ENCODE measurements around the gene ASB6.

ASB6 gene

DNA sequence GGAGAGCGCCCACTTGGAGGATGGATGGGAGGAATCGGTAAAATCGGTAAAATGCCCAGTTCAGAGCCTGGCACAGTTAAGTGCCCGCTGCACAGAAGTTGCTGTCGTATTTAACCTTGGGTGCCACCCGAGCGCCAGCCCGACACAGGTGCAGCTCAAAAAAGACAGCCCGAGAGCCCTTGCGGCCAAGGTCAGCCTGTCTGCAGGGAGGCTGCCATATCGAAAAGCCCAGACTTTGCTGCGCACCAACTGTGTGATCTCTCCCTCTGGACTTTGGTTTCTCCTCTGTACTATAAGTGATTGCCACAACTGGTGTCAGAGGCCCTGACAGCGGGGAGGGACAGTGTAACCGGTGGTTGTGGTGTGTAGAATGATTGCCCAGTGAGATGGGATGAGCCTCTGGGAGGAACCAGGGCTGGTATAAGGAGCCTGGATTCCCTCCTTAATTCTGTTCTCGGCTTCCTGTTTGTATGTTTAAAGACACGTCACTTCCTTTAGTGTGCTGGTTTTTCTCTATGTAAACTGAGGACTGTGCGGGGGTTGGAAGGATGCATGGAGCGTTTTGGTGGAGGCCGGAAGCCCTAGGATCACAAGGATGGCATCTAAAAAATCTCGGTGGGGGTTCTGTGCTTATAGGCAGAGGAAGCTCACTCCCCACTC lies 15.2 kb downstream of the ASB6 start:
- Histone ChIP-seq H3K4me3 (ENCODE audit: low read length, poor library complexity, severe bottlenecking) (peak overlapping the region; percentile 93), H3K9ac (ENCODE audit: low read depth, low read length, poor library complexity, severe bottlenecking) (peak overlapping the region; percentile 81), H2AFZ (ENCODE audit: low read length) (0 out of 2 replicates have a peak overlapping the region, but pooled peaks have one; percentile 27), H3K9me3 (ENCODE audit: insufficient read depth, low read depth, low read length) (no peaks in the 10 kb centered on the region), H3K4me1 (ENCODE audit: insufficient read depth, low read length, poor library complexity, severe bottlenecking) (peaks cover 29% of the 10 kb centered on the region), H3K79me2 (ENCODE audit: insufficient read depth, low read length) (peaks cover 58% of the 10 kb centered on the region), H3K9me2 (replicated peaks; ENCODE audit: low read depth, low read length) (no peaks in the 10 kb centered on the region), H4K20me1 (ENCODE audit: insufficient read depth, low read length, poor library complexity, severe bottlenecking) (peaks cover 26% of the 10 kb centered on the region), H3K27me3 (ENCODE audit: insufficient read depth, low read length, poor library complexity, severe bottlenecking) (no peaks in the 10 kb centered on the region), H3K36me3 (ENCODE audit: insufficient read depth, low read length) (no peaks in the 10 kb centered on the region), H3K4me2 (ENCODE audit: low read depth, low read length, poor library complexity, severe bottlenecking) (peak overlapping the region; percentile 95), H3F3A (ENCODE audit: low read depth) (no peaks in the 10 kb centered on the region)
- TF ChIP-seq CTCF (conservative IDR thresholded peaks at IDR 0.05; ENCODE audit: low read length) (no peak), EZH2phosphoT487 (IDR thresholded peaks at IDR 0.05; ENCODE audit: borderline replicate concordance) (no peak)

DNA sequence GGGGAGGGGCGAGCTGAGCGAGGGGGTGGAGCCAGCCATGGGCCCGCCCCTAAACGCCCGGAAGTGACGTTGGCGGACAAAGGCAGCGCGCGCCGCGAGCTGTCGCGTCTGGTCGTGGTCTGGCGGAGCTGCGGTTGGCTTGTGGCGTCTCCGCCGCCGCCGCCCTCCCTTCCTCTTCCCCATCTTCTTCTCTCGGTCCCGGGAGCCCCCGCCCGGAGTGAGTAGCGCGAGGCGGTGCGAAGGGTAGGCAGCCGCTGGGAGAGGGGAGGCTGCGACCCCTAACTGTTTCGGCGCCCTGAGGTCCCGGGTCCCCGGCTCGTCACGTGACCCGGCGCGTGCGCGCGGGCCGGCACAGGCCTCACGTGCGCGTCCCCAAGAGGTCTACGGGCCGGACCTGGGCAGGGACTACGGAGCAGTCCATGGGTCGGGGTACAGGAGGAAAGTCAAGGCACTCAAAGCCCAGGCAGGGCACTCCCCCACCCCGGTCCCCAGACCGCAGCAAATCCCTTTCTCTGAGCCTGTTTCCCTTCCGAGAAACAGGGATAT lies 15.8 kb downstream of the ASB6 start, which contains the start of gene NTMT1:
Gene NTMT1 (plus strand): TSS at position 85 of the 546 bp plus-strand sequence. CDS start 6,541 bp downstream, outside the sequence.
- no peaks in the 10 kb centered on the region for H3F3A ChIP-seq (ENCODE audit: low read depth)
- H3K36me3 ChIP-seq (ENCODE audit: insufficient read depth, low read length): no peaks in the 10 kb centered on the region
- no peaks in the 10 kb centered on the region for H3K27me3 ChIP-seq (ENCODE audit: insufficient read depth, low read length, poor library complexity, severe bottlenecking)
- peaks cover 52% of the 10 kb centered on the region for H3K79me2 ChIP-seq (ENCODE audit: insufficient read depth, low read length)
- H3K4me3 ChIP-seq (ENCODE audit: low read length, poor library complexity, severe bottlenecking): peak within 1 kb of the TSS; percentile 93
- H3K9ac ChIP-seq (ENCODE audit: low read depth, low read length, poor library complexity, severe bottlenecking): peak within 1 kb of the TSS; percentile 81
- TF ChIP-seq CTCF (conservative IDR thresholded peaks at IDR 0.05; ENCODE audit: low read length) (no peak), EZH2phosphoT487 (IDR thresholded peaks at IDR 0.05; ENCODE audit: borderline replicate concordance) (no peak)
- H3K4me2 ChIP-seq (ENCODE audit: low read depth, low read length, poor library complexity, severe bottlenecking): peak within 1 kb of the TSS; percentile 95
- H3K9me2 ChIP-seq (replicated peaks; ENCODE audit: low read depth, low read length): no peaks in the 10 kb centered on the region
- no peaks in the 10 kb centered on the region for H3K9me3 ChIP-seq (ENCODE audit: insufficient read depth, low read depth, low read length)
- H4K20me1 ChIP-seq (ENCODE audit: insufficient read depth, low read length, poor library complexity, severe bottlenecking): peaks cover 26% of the 10 kb centered on the region
- H2AFZ ChIP-seq (ENCODE audit: low read length): 0 out of 2 replicates have a peak within 1 kb of the TSS, but pooled peaks have one; percentile 27
- H3K4me1 ChIP-seq (ENCODE audit: insufficient read depth, low read length, poor library complexity, severe bottlenecking): peaks cover 29% of the 10 kb centered on the region

DNA sequence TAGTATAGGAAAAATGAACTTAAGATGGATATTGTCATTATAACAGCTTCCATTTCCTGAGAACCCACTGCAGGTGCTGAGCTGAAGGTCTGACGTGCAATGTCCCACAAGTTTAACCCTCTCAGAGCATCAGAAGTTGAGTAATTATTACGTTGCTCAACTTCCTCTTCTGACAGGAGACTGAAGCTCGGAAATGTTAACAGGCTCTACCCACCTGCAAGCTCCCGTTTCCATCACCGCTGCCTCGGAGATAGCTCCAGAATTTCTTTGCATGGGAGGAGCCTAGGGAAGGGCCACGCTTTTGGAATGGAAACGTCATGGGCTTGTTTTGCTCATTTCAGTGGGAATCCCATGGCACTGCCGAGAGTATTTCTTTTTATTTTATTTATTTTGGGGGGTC lies 17.0 kb downstream of the ASB6 start:
- Histone ChIP-seq H2AFZ (ENCODE audit: low read length) (no peak overlapping the region), H3K4me3 (ENCODE audit: low read length, poor library complexity, severe bottlenecking) (no peak overlapping the region), H3K4me2 (ENCODE audit: low read depth, low read length, poor library complexity, severe bottlenecking) (peak overlapping the region; percentile 95), H3K27me3 (ENCODE audit: insufficient read depth, low read length, poor library complexity, severe bottlenecking) (no peaks in the 10 kb centered on the region), H3K9ac (ENCODE audit: low read depth, low read length, poor library complexity, severe bottlenecking) (no peak overlapping the region), H4K20me1 (ENCODE audit: insufficient read depth, low read length, poor library complexity, severe bottlenecking) (peaks cover 24% of the 10 kb centered on the region), H3F3A (ENCODE audit: low read depth) (no peaks in the 10 kb centered on the region), H3K36me3 (ENCODE audit: insufficient read depth, low read length) (no peaks in the 10 kb centered on the region), H3K79me2 (ENCODE audit: insufficient read depth, low read length) (peaks cover 39% of the 10 kb centered on the region), H3K9me3 (ENCODE audit: insufficient read depth, low read depth, low read length) (no peaks in the 10 kb centered on the region), H3K9me2 (replicated peaks; ENCODE audit: low read depth, low read length) (no peaks in the 10 kb centered on the region), H3K4me1 (ENCODE audit: insufficient read depth, low read length, poor library complexity, severe bottlenecking) (peaks cover 29% of the 10 kb centered on the region)
- TF ChIP-seq EZH2phosphoT487 (IDR thresholded peaks at IDR 0.05; ENCODE audit: borderline replicate concordance): no peak
- no peak for TF ChIP-seq CTCF (conservative IDR thresholded peaks at IDR 0.05; ENCODE audit: low read length)

Measured in Loucy (cell line).